Ectodermal cell (in vitro differentiated cells): Measurements from ENCODE around the gene ZNF718. TPM values are rescaled to one million over a fixed set of nuclear protein-coding genes. Genes with fewer than 3 reads are reported as not detected.
"Not testable (repeated sequence)": the region's sequence is repeated elsewhere in the genome, so short reads cannot be mapped to it uniquely, and the experiment has no call there.

Experiments
- H3K27ac ChIP-seq: 2 replicates; pipeline ENCODE4 v1.7.0; 2013; ENCODE audit warnings: mild to moderate bottlenecking, low read depth, low read length; ENCODE audit not compliant: insufficient read depth, poor library complexity, severe bottlenecking
- H3K27me3 ChIP-seq: 2 replicates; pipeline ENCODE4 v1.7.0; 2013; ENCODE audit warnings: mild to moderate bottlenecking, low read length; ENCODE audit not compliant: insufficient read depth, control insufficient read depth, poor library complexity, severe bottlenecking
- H3K36me3 ChIP-seq: one replicate; pipeline ENCODE4 v1.7.0; 2013; ENCODE audit warnings: low read length; ENCODE audit not compliant: control insufficient read depth, insufficient read depth
- H3K4me1 ChIP-seq: one replicate; pipeline ENCODE4 v1.7.0; 2013; ENCODE audit warnings: low read length; ENCODE audit not compliant: control insufficient read depth, insufficient read depth
- H3K4me3 ChIP-seq: 2 replicates; pipeline ENCODE4 v1.7.0; 2013; ENCODE audit warnings: low read depth, low read length, control low read depth; ENCODE audit not compliant: insufficient read depth
- H3K9me3 ChIP-seq: 2 replicates; pipeline ENCODE4 v1.7.0; 2013; ENCODE audit warnings: mild to moderate bottlenecking, low read length, moderate library complexity; ENCODE audit not compliant: control insufficient read depth
- WGBS, 2 experiments: methylation state at CpG; one replicate each; pipeline ENCODE4 v1.1.7; 2013; ENCODE audit warnings: missing lambda C conversion rate in 2 of 2; 5-methylcytosine and 5-hydroxymethylcytosine counted together
- polyA plus RNA-seq, 4 experiments: library from polyadenylated mRNA; stranded (reverse); fragments of 50-300 nt; gene quantifications; one replicate each; pipeline ENCODE4 v1.2.3, GENCODE V29; 2013

ZNF718 gene
- 16.4 TPM for polyA plus RNA-seq (2013, experiment 1 of 4)
- 16.3 TPM for polyA plus RNA-seq (2013, experiment 2 of 4)
- 13.3 TPM for polyA plus RNA-seq (2013, experiment 3 of 4)
- polyA plus RNA-seq (2013, experiment 4 of 4): 12.5 TPM

- H3K9me3 ChIP-seq: peaks cover 5% of the 10 kb centered on the region
- 1% methylated on average over 44 of the region's 44 CpGs for WGBS, 2 experiments
- H3K36me3 ChIP-seq: peaks cover 34% of the 10 kb centered on the region
- H3K27me3 ChIP-seq: no peaks in the 10 kb centered on the region
- H3K4me1 ChIP-seq: no peaks in the 10 kb centered on the region
- peak within 1 kb of the TSS; percentile 76 for H3K27ac ChIP-seq
- H3K4me3 ChIP-seq: peak within 1 kb of the TSS; percentile 96
Measured at GRCh38 chr4:124275-125081, at the start of gene ZNF718. Gene ZNF718, plus strand, starts transcription at chr4:124501. Its CDS starts 170 bp downstream, at chr4:124671.

- WGBS, 2 experiments: 91 to 94% methylated on average over 3 of the region's 3 CpGs
- peaks cover 17% of the 10 kb centered on the region for H3K9me3 ChIP-seq
- H3K4me3 ChIP-seq: no peak overlapping the region
Measured at GRCh38 chr4:85951-86350, 38.4 kb upstream of the ZNF718 start.

GRCh38 chr4:86559-87324 lies 37.6 kb upstream of the ZNF718 start:
- not testable (repeated sequence) for H3K4me3 ChIP-seq, H3K27me3 ChIP-seq, H3K4me1 ChIP-seq, H3K27ac ChIP-seq
- Histone ChIP-seq H3K36me3 (peaks cover 24% of the 10 kb centered on the region), H3K9me3 (peaks cover 17% of the 10 kb centered on the region)
- 88 to 92% methylated on average over 7 of the region's 7 CpGs for WGBS, 2 experiments

More at GRCh38 chr4:85951-86350, 38.4 kb upstream of the ZNF718 start:
- Histone ChIP-seq H3K27me3 (no peaks in the 10 kb centered on the region), H3K27ac (no peak overlapping the region), H3K36me3 (peaks cover 27% of the 10 kb centered on the region), H3K4me1 (no peaks in the 10 kb centered on the region)

- no peaks in the 10 kb centered on the region for H3K36me3 ChIP-seq
- H3K27ac ChIP-seq: no peak overlapping the region
- H3K4me3 ChIP-seq: no peak overlapping the region
- 86 to 92% methylated on average over 1 of the region's 1 CpG for WGBS, 2 experiments
- H3K9me3 ChIP-seq: peaks cover 12% of the 10 kb centered on the region
- no peaks in the 10 kb centered on the region for H3K4me1 ChIP-seq
- H3K27me3 ChIP-seq: no peaks in the 10 kb centered on the region
Measured at GRCh38 chr4:98386-98785, 25.9 kb upstream of the ZNF718 start.

GRCh38 chr4:99863-100262 lies 24.4 kb upstream of the ZNF718 start:
- H3K4me1 ChIP-seq: no peaks in the 10 kb centered on the region
- 89 to 92% methylated on average over 5 of the region's 5 CpGs for WGBS, 2 experiments
- no peak overlapping the region for H3K4me3 ChIP-seq
- peaks cover 12% of the 10 kb centered on the region for H3K9me3 ChIP-seq
- H3K36me3 ChIP-seq: no peaks in the 10 kb centered on the region
- no peak overlapping the region for H3K27ac ChIP-seq
- H3K27me3 ChIP-seq: no peaks in the 10 kb centered on the region

- Histone ChIP-seq H3K9me3 (peaks cover 5% of the 10 kb centered on the region), H3K4me1 (no peaks in the 10 kb centered on the region), H3K27me3 (peaks cover 47% of the 10 kb centered on the region), H3K27ac (no peak overlapping the region), H3K4me3 (no peak overlapping the region), H3K36me3 (no peaks in the 10 kb centered on the region)
- WGBS, 2 experiments: 59 to 63% methylated on average over 33 of the region's 33 CpGs
Measured at GRCh38 chr4:107083-107443, 17.2 kb upstream of the ZNF718 start.

- no peaks in the 10 kb centered on the region for H3K9me3 ChIP-seq
- no peaks in the 10 kb centered on the region for H3K36me3 ChIP-seq
- no peak overlapping the region for H3K27ac ChIP-seq
- no peaks in the 10 kb centered on the region for H3K4me1 ChIP-seq
- WGBS, 2 experiments: 27 to 29% methylated on average over 91 of the region's 91 CpGs
- H3K4me3 ChIP-seq: peak overlapping the region; percentile 4
- peaks cover 47% of the 10 kb centered on the region for H3K27me3 ChIP-seq
Measured at GRCh38 chr4:107444-108429, 16.6 kb upstream of the ZNF718 start.

- 73 to 83% methylated on average over 1 of the region's 1 CpG for WGBS, 2 experiments
Measured at GRCh38 chr4:112771-113170, 11.5 kb upstream of the ZNF718 start.

GRCh38 chr4:113732-114131 lies 10.6 kb upstream of the ZNF718 start:
- WGBS, 2 experiments: 91 to 94% methylated on average over 2 of the region's 2 CpGs
- no peaks in the 10 kb centered on the region for H3K4me1 ChIP-seq
- no peaks in the 10 kb centered on the region for H3K9me3 ChIP-seq
- H3K27me3 ChIP-seq: peaks cover 12% of the 10 kb centered on the region
- no peak overlapping the region for H3K27ac ChIP-seq
- H3K4me3 ChIP-seq: no peak overlapping the region
- H3K36me3 ChIP-seq: no peaks in the 10 kb centered on the region

More at GRCh38 chr4:112771-113170, 11.5 kb upstream of the ZNF718 start:
- Histone ChIP-seq H3K4me1 (no peaks in the 10 kb centered on the region), H3K4me3 (no peak overlapping the region), H3K27ac (no peak overlapping the region), H3K9me3 (no peaks in the 10 kb centered on the region), H3K27me3 (peaks cover 22% of the 10 kb centered on the region), H3K36me3 (no peaks in the 10 kb centered on the region)
